NCI-H2171 treated with DMSO at 0.1 percent for 48 hours (cell line): ENCODE measurements around the gene NBDY.
"Not testable (repeated sequence)": the region's sequence is repeated elsewhere in the genome, so short reads cannot be mapped to it uniquely, and the experiment has no call there.

Experiments used
- DNase-seq: peaks from one replicate; lab custom pipeline; 2025; lab: John Stamatoyannopoulos, UW

NBDY gene, protein sequence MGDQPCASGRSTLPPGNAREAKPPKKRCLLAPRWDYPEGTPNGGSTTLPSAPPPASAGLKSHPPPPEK

DNA sequence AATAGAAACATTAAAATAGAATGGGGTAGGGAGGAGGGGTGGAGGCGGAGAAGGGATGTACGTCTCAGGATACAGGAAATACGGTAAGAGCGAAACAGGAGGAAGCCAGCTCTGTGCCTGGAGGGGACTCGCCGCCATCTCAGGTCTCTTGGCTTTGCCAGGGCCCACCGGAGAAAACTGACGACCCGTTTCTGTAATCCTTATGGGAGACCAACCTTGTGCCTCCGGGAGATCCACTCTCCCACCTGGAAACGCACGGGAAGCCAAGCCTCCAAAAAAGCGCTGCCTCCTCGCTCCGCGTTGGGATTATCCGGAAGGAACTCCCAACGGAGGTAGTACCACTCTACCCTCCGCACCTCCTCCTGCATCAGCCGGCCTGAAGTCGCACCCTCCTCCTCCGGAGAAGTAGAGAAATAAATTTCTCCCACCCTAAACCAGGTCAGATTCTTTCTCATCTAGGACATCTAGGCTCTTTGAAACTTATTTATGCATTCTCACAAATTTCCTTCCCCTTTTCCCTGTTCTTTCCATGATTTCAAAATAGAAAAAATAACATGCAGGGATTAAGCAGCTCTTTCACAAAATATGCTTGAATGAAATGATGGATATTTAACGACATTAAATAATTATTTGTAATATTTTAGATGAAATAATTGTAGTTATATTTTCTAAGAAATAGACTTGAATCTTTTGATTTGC, at the start of gene NBDY:
TSS of gene NBDY (plus strand) at position 92 of the 699 bp plus-strand sequence. CDS start at position 203, 111 bp downstream.
- DNase-seq = peak; percentile 69

DNA sequence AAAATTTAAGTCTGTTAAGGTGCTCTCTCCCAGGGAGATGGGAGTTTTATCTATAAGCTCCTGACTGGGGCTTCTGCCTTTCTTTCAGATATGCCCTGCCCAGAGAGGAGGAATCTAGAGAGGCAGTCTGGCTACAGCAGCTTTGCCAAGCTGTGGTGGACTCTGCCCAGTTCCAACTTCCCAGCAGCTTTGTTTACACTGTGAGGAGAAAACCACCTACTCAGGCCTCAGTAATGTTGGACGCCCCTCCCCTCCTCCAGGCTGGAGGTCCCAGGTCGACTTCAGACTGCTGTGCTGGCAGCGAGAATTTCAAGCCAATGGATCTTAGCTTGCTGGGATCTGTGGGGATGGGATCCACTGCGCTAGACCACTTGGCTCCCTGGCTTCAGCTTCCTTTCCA, 24.5 kb upstream of the NBDY start:
- not testable (repeated sequence) for DNase-seq

- peak; percentile 63 for DNase-seq
These were observed 2.4 kb upstream of the NBDY start for GRCh38 chrX:56726605-56727004.

- no peak for DNase-seq
These were observed 1.5 kb upstream of the NBDY start for GRCh38 chrX:56727531-56727930.

DNA sequence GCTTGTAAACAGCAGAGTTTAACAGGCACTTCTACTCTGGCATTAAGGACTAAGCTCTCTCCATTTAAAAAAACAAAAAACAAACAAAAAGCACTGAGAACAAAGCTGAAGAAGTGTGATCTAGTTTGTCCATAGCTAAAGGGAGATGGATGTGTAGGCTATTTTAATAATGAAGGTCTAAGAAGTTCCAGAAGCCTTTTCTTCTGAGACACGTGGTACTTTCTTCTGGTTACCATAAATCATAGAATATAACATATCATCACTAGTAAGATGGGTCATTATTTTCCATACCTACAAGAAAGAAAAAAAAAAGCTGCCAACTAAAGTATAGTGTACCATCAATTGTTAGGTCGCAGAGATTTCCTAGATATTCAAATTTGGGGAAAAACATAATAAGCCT, 722 bp upstream of the NBDY start:
- peak; percentile 22 for DNase-seq

DNA sequence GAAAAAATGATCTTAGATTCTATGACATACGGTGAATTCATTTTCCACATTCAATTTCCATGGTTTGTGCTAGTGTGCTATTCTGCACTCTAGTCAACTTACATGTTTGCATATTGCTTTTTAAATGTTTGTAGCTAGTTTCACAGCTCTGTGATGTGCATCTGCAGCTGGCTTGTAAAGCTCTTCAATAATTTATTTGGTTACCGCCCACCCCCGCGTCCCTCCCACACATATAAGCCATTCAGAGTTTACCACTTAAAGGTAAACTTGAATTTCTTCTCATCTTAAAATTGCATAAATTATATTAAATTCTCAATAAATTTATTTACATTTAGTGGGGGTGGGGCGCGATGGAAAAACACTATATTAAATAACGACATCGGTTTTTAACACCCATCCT, 291 bp upstream of the NBDY start:
- DNase-seq = peak; percentile 35

DNA sequence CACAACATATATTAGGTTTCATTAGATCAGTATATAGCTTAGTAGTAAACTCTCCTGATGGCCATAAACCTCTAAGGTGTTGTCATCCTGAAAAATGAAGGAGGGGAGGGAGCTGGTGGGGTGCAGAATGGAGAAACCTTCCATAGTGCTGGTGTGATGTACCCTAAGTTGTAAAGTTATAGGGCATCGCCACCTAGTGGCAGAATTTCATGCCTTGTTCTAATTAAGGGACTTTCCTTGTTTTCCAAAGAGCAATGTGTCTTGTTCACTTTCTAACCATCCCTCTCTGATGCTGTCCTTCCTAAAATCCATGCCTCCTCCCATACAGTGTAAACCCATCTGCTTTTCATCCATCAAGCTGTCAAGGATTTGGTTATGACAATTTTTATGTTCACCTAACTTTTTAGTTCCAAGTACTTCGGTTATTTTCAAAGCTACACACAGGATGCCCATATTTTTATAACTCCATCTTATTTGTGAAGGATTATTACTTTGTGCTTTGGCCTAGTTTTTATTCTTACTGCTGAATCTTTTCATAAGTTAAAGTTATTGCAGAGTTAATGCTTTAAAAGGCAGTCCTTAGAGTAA, 4.5 kb downstream of the NBDY start:
- DNase-seq = peak; percentile 16

DNA sequence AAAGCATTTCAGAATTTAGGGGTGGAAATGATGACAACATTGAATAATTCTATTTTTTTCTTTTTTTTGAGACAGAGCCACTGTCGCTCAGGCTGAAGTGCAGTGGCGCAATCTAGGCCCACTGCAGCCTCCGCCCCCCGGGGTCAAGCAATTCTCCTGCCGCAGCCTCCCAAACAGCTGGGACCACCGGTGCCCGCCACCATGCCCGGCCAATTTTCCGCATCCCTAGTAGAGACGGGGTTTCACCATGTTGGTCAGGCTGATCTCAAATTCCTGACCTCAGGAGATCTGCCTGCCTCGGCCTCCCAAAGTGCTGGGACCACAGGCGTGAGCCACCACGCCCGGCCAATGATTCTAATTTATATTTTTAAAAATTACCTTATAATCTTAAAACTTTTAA, 7.2 kb downstream of the NBDY start:
- DNase-seq = no peak

- no peak for DNase-seq
These were observed 9.6 kb downstream of the NBDY start for GRCh38 chrX:56738670-56739069.

- DNase-seq = no peak
These were observed 16.0 kb downstream of the NBDY start for GRCh38 chrX:56744996-56745395.

GRCh38 chrX:56746996-56747395, 18.0 kb downstream of the NBDY start:
- DNase-seq = no peak

- no peak for DNase-seq
These were observed 22.0 kb downstream of the NBDY start for GRCh38 chrX:56751071-56751470.

GRCh38 chrX:56757327-56757726, 28.3 kb downstream of the NBDY start:
- no peak for DNase-seq

DNA sequence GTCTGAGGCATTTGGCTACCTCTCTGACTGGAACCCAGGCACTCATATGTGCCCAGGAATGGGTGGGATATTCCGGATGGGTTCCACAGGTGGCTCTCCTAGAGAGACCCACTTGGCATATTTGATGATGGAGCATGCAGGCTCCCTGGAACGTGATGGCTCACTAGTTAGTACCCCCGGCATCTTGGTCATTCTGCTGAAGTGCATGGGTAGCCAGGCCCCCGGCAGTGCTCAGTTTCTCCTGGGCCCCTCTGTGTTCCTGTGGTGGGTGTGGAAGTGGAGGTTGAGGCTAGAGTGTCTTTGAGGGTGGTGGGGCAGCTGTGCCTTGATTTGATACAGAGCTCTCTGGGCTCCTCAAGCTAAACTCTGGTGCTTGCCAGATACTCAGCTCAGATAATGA, 29.4 kb downstream of the NBDY start:
- DNase-seq = no peak

GRCh38 chrX:56759736-56760409, 30.8 kb downstream of the NBDY start:
- no peak for DNase-seq

- not testable (repeated sequence) for DNase-seq
These were observed 31.5 kb downstream of the NBDY start for GRCh38 chrX:56760410-56761124.

- DNase-seq = no peak
These were observed 32.1 kb downstream of the NBDY start for GRCh38 chrX:56761167-56761566.

DNA sequence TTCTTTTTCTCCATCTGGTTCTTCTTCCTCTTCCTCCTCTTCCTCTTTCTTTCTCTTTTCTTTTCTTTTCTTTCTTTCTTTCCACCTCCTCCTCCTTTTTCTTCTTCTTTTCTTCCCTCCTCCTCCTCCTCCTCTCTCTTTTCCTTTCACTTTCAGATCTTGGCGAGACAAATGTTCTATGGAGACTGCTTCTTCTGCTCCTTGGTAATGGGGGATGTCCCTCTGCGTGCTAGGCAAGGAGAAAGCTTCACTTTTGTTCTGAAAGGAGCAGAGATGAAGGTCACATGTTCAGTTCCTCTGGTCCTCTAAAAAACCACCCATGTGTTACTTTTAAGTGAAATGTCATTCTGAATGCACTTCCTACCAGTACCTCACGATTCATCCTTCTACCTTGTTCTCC, 33.2 kb downstream of the NBDY start:
- no peak for DNase-seq

DNA sequence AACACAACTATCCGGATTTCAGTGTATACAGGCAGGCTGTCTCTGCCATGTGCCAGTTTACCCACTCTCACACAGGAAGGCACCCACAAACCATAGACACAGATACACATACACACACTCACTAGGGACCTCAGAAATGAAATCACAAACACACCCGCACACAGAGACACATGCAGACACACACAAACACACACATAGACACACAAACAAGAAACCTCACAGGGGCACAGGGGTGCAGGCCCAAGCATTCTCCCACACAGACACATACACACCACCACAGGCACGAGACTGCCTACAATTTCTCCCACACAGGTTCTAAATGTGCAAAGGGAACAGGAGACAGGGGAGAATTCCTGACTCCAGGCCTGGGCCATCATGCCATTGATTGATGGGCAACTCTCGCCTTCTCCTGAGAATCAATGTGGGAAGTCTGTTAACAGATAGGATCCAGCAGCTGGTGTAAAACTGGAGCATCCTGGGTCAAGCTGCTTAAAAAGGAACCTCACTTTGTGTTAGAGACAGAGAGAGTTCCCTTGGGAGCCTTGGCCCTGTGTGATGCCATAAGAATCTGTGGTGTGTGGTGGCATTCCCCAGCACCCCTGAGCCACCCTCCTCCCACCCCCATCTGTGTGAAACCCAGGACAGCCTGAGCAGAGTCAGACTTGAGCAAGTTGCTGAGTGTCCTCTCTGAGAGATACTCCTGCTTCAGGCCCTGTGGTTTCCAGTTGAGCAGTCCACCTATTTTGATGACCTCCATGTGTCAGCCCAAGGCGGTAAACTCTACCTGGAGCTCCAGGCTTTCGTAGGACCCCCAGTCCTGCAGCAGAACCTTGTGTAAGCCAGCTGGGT, 33.9 kb downstream of the NBDY start:
- no peak for DNase-seq

GRCh38 chrX:56763556-56764152, 34.6 kb downstream of the NBDY start:
- DNase-seq = no peak
